ENCODE data around the gene ALG1. TPM values are rescaled to one million over a fixed set of nuclear protein-coding genes. Genes with fewer than 3 reads are reported as not detected.

ALG1 gene
- polyA plus RNA-seq, 1 donor from 2014 or later = 13.9 TPM

DNA sequence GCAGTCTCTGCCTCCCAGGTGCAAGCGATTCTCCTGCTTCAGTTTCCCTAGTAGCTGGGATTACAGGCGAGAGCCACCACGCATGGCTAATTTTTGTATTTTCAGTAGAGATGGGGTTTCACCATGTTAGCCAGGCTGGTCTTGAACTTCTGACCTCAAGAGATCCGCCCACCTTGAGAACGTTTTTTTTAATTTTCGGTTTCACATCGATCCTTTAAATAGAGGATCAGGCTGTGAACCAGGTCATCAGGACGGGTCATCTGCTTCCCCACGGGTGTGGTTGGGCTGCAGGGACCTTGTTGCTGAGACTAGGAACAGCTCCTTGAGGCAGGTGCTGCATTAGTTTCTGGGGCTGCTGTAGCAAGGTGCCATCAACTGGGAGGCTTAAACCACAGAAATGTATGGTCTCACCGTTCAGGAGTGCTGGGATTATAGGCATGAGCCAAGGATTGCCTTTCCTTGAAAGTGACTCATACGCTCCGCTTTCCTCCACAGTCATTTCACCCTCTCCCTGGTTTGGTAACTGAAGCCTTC lies 30.0 kb upstream of the ALG1 start:
- no peaks in the 10 kb centered on the region for H3K9me2 ChIP-seq (ENCODE audit: insufficient read depth, low read length)
- no peak overlapping the region for H3K4me2 ChIP-seq (ENCODE audit: low read length)
- H3K9me3 ChIP-seq (ENCODE audit: low read length) = no peaks in the 10 kb centered on the region
- H3F3A ChIP-seq (ENCODE audit: insufficient read depth, low read length, poor library complexity, severe bottlenecking) = no peaks in the 10 kb centered on the region
- no peak overlapping the region for H2AFZ ChIP-seq (ENCODE audit: low read depth, low read length)
- H3K79me2 ChIP-seq (replicated peaks; ENCODE audit: insufficient read depth, low read length) = no peaks in the 10 kb centered on the region
- H3K27me3 ChIP-seq (ENCODE audit: insufficient read depth, low read depth, low read length) = no peaks in the 10 kb centered on the region
- H3K27ac ChIP-seq (ENCODE audit: low read length) = no peak overlapping the region
- no peak for TF ChIP-seq EZH2 (IDR thresholded peaks at IDR 0.05; ENCODE audit: borderline replicate concordance, insufficient read depth, low read length, poor library complexity, severe bottlenecking)
- no peak for TF ChIP-seq MXI1 (conservative IDR thresholded peaks at IDR 0.05; ENCODE audit: poor library complexity, severe bottlenecking)
- no peak for TF ChIP-seq RAD21 (conservative IDR thresholded peaks at IDR 0.05)
- TF ChIP-seq POLR2AphosphoS5 (IDR thresholded peaks at IDR 0.05) = no peak
- TF ChIP-seq SMC3 (conservative IDR thresholded peaks at IDR 0.05; ENCODE audit: poor library complexity) = no peak
- TF ChIP-seq, protein P1, sequence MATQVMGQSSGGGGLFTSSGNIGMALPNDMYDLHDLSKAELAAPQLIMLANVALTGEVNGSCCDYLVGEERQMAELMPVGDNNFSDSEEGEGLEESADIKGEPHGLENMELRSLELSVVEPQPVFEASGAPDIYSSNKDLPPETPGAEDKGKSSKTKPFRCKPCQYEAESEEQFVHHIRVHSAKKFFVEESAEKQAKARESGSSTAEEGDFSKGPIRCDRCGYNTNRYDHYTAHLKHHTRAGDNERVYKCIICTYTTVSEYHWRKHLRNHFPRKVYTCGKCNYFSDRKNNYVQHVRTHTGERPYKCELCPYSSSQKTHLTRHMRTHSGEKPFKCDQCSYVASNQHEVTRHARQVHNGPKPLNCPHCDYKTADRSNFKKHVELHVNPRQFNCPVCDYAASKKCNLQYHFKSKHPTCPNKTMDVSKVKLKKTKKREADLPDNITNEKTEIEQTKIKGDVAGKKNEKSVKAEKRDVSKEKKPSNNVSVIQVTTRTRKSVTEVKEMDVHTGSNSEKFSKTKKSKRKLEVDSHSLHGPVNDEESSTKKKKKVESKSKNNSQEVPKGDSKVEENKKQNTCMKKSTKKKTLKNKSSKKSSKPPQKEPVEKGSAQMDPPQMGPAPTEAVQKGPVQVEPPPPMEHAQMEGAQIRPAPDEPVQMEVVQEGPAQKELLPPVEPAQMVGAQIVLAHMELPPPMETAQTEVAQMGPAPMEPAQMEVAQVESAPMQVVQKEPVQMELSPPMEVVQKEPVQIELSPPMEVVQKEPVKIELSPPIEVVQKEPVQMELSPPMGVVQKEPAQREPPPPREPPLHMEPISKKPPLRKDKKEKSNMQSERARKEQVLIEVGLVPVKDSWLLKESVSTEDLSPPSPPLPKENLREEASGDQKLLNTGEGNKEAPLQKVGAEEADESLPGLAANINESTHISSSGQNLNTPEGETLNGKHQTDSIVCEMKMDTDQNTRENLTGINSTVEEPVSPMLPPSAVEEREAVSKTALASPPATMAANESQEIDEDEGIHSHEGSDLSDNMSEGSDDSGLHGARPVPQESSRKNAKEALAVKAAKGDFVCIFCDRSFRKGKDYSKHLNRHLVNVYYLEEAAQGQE (IDR thresholded peaks at IDR 0.05; ENCODE audit: borderline replicate concordance) = no peak
- no peak for TF ChIP-seq EP300 (conservative IDR thresholded peaks at IDR 0.05; ENCODE audit: poor library complexity, severe bottlenecking)
- TF ChIP-seq, protein P2, sequence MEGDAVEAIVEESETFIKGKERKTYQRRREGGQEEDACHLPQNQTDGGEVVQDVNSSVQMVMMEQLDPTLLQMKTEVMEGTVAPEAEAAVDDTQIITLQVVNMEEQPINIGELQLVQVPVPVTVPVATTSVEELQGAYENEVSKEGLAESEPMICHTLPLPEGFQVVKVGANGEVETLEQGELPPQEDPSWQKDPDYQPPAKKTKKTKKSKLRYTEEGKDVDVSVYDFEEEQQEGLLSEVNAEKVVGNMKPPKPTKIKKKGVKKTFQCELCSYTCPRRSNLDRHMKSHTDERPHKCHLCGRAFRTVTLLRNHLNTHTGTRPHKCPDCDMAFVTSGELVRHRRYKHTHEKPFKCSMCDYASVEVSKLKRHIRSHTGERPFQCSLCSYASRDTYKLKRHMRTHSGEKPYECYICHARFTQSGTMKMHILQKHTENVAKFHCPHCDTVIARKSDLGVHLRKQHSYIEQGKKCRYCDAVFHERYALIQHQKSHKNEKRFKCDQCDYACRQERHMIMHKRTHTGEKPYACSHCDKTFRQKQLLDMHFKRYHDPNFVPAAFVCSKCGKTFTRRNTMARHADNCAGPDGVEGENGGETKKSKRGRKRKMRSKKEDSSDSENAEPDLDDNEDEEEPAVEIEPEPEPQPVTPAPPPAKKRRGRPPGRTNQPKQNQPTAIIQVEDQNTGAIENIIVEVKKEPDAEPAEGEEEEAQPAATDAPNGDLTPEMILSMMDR (IDR thresholded peaks at IDR 0.05; ENCODE audit: poor library complexity, severe bottlenecking) = no peak
- TF ChIP-seq TAF1 (IDR thresholded peaks at IDR 0.05; ENCODE audit: low read depth) = no peak
- no peak overlapping the region for H3K4me3 ChIP-seq (ENCODE audit: low read length)
- H3K36me3 ChIP-seq (ENCODE audit: insufficient read depth, low read length) = no peaks in the 10 kb centered on the region
- no peaks in the 10 kb centered on the region for H4K20me1 ChIP-seq (ENCODE audit: insufficient read depth)
- H3K9ac ChIP-seq (ENCODE audit: low read length) = no peak overlapping the region

DNA sequence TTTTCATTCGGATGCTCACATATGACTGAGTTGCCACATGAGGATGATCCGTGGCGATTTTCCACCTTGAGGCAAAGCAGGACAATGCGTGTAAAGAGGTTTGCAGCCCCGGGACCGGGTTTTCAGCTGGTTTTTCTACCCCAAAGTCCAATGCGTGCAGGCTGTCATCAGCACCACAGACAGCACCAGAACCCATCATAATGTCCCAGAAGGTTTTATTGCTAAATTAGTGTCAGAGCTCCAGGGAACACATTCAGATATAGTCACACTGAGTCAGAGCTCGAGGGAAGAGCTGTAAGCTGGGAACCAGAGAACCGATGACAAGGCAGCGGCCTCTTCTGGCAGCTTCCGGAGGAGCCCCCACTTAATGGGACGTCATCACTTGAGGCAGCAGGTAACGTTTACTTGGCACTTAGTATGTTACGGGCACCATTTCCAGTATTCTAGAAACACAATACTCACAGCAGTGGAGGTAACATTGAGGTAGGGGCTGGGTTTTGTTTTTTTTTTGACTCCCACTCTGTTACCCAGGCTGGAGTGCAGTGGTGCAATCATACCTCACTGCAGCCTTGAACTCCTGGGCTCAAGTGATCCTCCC lies 29.0 kb upstream of the ALG1 start:
- Histone ChIP-seq H3K36me3 (ENCODE audit: insufficient read depth, low read length) (no peaks in the 10 kb centered on the region), H2AFZ (ENCODE audit: low read depth, low read length) (no peak overlapping the region), H3K79me2 (replicated peaks; ENCODE audit: insufficient read depth, low read length) (no peaks in the 10 kb centered on the region), H3F3A (ENCODE audit: insufficient read depth, low read length, poor library complexity, severe bottlenecking) (no peaks in the 10 kb centered on the region), H3K27me3 (ENCODE audit: insufficient read depth, low read depth, low read length) (no peaks in the 10 kb centered on the region), H4K20me1 (ENCODE audit: insufficient read depth) (no peaks in the 10 kb centered on the region), H3K27ac (ENCODE audit: low read length) (no peak overlapping the region), H3K9me2 (ENCODE audit: insufficient read depth, low read length) (no peaks in the 10 kb centered on the region), H3K4me3 (ENCODE audit: low read length) (no peak overlapping the region), H3K4me2 (ENCODE audit: low read length) (no peak overlapping the region), H3K9me3 (ENCODE audit: low read length) (no peaks in the 10 kb centered on the region), H3K9ac (ENCODE audit: low read length) (no peak overlapping the region)
- TF ChIP-seq EP300 (conservative IDR thresholded peaks at IDR 0.05; ENCODE audit: poor library complexity, severe bottlenecking) (no peak), EZH2 (IDR thresholded peaks at IDR 0.05; ENCODE audit: borderline replicate concordance, insufficient read depth, low read length, poor library complexity, severe bottlenecking) (no peak), MXI1 (conservative IDR thresholded peaks at IDR 0.05; ENCODE audit: poor library complexity, severe bottlenecking) (no peak), RAD21 (conservative IDR thresholded peaks at IDR 0.05) (peak; percentile 12)

Data from neural cell (in vitro differentiated cells).